ENCODE measurements around the gene ARHGEF12.

The ARHGEF12 gene

GRCh38 chr11:120335908-120336640 lies at the start of gene ARHGEF12:
TSS of gene ARHGEF12 (plus strand) at chr11:120336413. CDS start at chr11:120337244, 831 bp downstream.
- DNase-seq (ENCODE audit: low spot score) = peak; percentile 95
- TF ChIP-seq, protein P1, sequence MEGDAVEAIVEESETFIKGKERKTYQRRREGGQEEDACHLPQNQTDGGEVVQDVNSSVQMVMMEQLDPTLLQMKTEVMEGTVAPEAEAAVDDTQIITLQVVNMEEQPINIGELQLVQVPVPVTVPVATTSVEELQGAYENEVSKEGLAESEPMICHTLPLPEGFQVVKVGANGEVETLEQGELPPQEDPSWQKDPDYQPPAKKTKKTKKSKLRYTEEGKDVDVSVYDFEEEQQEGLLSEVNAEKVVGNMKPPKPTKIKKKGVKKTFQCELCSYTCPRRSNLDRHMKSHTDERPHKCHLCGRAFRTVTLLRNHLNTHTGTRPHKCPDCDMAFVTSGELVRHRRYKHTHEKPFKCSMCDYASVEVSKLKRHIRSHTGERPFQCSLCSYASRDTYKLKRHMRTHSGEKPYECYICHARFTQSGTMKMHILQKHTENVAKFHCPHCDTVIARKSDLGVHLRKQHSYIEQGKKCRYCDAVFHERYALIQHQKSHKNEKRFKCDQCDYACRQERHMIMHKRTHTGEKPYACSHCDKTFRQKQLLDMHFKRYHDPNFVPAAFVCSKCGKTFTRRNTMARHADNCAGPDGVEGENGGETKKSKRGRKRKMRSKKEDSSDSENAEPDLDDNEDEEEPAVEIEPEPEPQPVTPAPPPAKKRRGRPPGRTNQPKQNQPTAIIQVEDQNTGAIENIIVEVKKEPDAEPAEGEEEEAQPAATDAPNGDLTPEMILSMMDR (IDR thresholded peaks at IDR 0.05; ENCODE audit: extremely low read depth, insufficient read depth, missing control alignments) = peak; percentile 55
- in situ Hi-C loops (cut with MboI; ENCODE audit: low pct_unique_long_range_greater_than_20kb, low sequenced_read_pairs, unreplicated experiment) = no loop called here

DNA sequence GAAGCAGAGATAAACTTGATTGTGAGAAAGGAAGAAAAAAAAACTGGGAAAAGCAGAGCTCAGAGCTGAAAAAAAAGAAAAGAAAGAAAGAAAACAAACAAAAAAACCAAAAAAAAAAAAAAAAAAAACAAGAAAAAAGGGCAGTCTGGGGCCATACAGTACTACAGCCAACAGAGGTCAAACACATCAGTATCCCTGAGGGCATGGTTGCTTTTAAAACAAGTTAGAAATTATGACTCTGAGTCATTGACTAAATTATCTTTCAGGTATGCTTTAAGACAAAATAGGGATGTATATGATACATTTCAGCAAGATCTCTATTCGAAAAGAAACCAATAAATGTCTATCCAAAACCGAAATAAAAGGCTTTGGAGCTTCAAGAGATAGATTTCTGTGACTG lies 48.2 kb upstream of the ARHGEF12 start:
- no peak for DNase-seq (ENCODE audit: low spot score)
- TF ChIP-seq, protein P1 (IDR thresholded peaks at IDR 0.05; ENCODE audit: extremely low read depth, insufficient read depth, missing control alignments) = no peak
- in situ Hi-C loops (cut with MboI; ENCODE audit: low pct_unique_long_range_greater_than_20kb, low sequenced_read_pairs, unreplicated experiment) = no loop called here

GRCh38 chr11:120289426-120289825 lies 46.8 kb upstream of the ARHGEF12 start:
- no peak for DNase-seq (ENCODE audit: low spot score)
- TF ChIP-seq, protein P1 (IDR thresholded peaks at IDR 0.05; ENCODE audit: extremely low read depth, insufficient read depth, missing control alignments) = no peak

GRCh38 chr11:120290956-120291355 lies 45.3 kb upstream of the ARHGEF12 start:
- in situ Hi-C loops (cut with MboI; ENCODE audit: low pct_unique_long_range_greater_than_20kb, low sequenced_read_pairs, unreplicated experiment) = no loop called here
- DNase-seq (ENCODE audit: low spot score) = no peak
- TF ChIP-seq, protein P1 (IDR thresholded peaks at IDR 0.05; ENCODE audit: extremely low read depth, insufficient read depth, missing control alignments) = no peak

More at GRCh38 chr11:120289426-120289825, 46.8 kb upstream of the ARHGEF12 start:
- in situ Hi-C loops (cut with MboI; ENCODE audit: low pct_unique_long_range_greater_than_20kb, low sequenced_read_pairs, unreplicated experiment) = no loop called here

GRCh38 chr11:120293038-120293800 lies 43.0 kb upstream of the ARHGEF12 start:
- DNase-seq (ENCODE audit: low spot score) = no peak
- in situ Hi-C loops (cut with MboI; ENCODE audit: low pct_unique_long_range_greater_than_20kb, low sequenced_read_pairs, unreplicated experiment) = no loop called here
- TF ChIP-seq, protein P1 (IDR thresholded peaks at IDR 0.05; ENCODE audit: extremely low read depth, insufficient read depth, missing control alignments) = no peak

GRCh38 chr11:120294096-120294495 lies 42.1 kb upstream of the ARHGEF12 start:
- TF ChIP-seq, protein P1 (IDR thresholded peaks at IDR 0.05; ENCODE audit: extremely low read depth, insufficient read depth, missing control alignments) = no peak
- in situ Hi-C loops (cut with MboI; ENCODE audit: low pct_unique_long_range_greater_than_20kb, low sequenced_read_pairs, unreplicated experiment) = no loop called here
- no peak for DNase-seq (ENCODE audit: low spot score)
